Measurements from ENCODE around the gene ZFYVE28. TPM values are rescaled to one million over a fixed set of nuclear protein-coding genes. Genes with fewer than 3 reads are reported as not detected.

ZFYVE28 gene
- total and polyA plus RNA-seq, 2 donors from 2014 or later = 8.0 to 18.9 TPM

GRCh38 chr4:2269206-2269531 is 149.3 kb downstream of the ZFYVE28 start:
- peaks cover 0 to 16% (median 0%) of the 10 kb centered on the region in 3 donors for H3K4me1 ChIP-seq (ENCODE audit: control insufficient read depth in 2 of 3, insufficient read depth in 2 of 3, low read depth in 1 of 3, low read length in 3 of 3)
- no peaks in the 10 kb centered on the region for H3K27me3 ChIP-seq (ENCODE audit: control insufficient read depth, insufficient read depth, low read length)
- no peak overlapping the region for H3K9ac ChIP-seq (ENCODE audit: low read length in 3 of 3)
- no peak overlapping the region for H3K4me3 ChIP-seq (ENCODE audit: low read length in 3 of 3)
- FAIRE-seq (no peak), DNase-seq (peak in 1 of 5 donors; percentile 58)
- no peak overlapping the region for H3K27ac ChIP-seq (ENCODE audit: low read depth in 2 of 2, low read length in 2 of 2)
- intact Hi-C loops (cut with DNase I) = no loop called here
- H3K9me3 ChIP-seq (ENCODE audit: control insufficient read depth in 2 of 3, insufficient read depth in 1 of 3, low read length in 3 of 3) = no peaks in the 10 kb centered on the region
- H3K36me3 ChIP-seq (ENCODE audit: control insufficient read depth in 2 of 3, insufficient read depth in 3 of 3, low read length in 3 of 3) = peaks cover 0 to 2% (median 0%) of the 10 kb centered on the region in 3 donors
- TF ChIP-seq CTCF (IDR thresholded peaks at IDR 0.05; ENCODE audit: borderline replicate concordance, extremely low read depth, insufficient read depth) = no peak

- H3K36me3 ChIP-seq (ENCODE audit: control insufficient read depth in 2 of 3, insufficient read depth in 3 of 3, low read length in 3 of 3) = peaks cover 0 to 2% (median 0%) of the 10 kb centered on the region in 3 donors
- H3K27me3 ChIP-seq (ENCODE audit: control insufficient read depth, insufficient read depth, low read length) = no peaks in the 10 kb centered on the region
- H3K9me3 ChIP-seq (ENCODE audit: control insufficient read depth in 2 of 3, insufficient read depth in 1 of 3, low read length in 3 of 3) = no peaks in the 10 kb centered on the region
- no peak overlapping the region for H3K4me3 ChIP-seq (ENCODE audit: low read length in 3 of 3)
- no peak overlapping the region for H3K27ac ChIP-seq (ENCODE audit: low read depth in 2 of 2, low read length in 2 of 2)
- intact Hi-C loops (cut with DNase I) = no loop called here
- TF ChIP-seq CTCF (IDR thresholded peaks at IDR 0.05; ENCODE audit: borderline replicate concordance, extremely low read depth, insufficient read depth) = no peak
- H3K4me1 ChIP-seq (ENCODE audit: control insufficient read depth in 2 of 3, insufficient read depth in 2 of 3, low read depth in 1 of 3, low read length in 3 of 3) = peaks cover 0 to 19% (median 0%) of the 10 kb centered on the region in 3 donors
- DNase-seq (no peak), FAIRE-seq (no peak)
- H3K9ac ChIP-seq (ENCODE audit: low read length in 3 of 3) = no peak overlapping the region
These were observed 149.9 kb downstream of the ZFYVE28 start for GRCh38 chr4:2268357-2269205.

- no peak for TF ChIP-seq CTCF (IDR thresholded peaks at IDR 0.05; ENCODE audit: borderline replicate concordance, extremely low read depth, insufficient read depth)
- no peak for DNase-seq
- intact Hi-C loops (cut with DNase I) = no loop called here
These were observed 150.6 kb downstream of the ZFYVE28 start for GRCh38 chr4:2267841-2268240.

More at GRCh38 chr4:2267841-2268240, 150.6 kb downstream of the ZFYVE28 start:
- Histone ChIP-seq H3K27me3 (ENCODE audit: control insufficient read depth, insufficient read depth, low read length) (no peaks in the 10 kb centered on the region), H3K27ac (ENCODE audit: low read depth in 2 of 2, low read length in 2 of 2) (no peak overlapping the region), H3K36me3 (ENCODE audit: control insufficient read depth in 2 of 3, insufficient read depth in 3 of 3, low read length in 3 of 3) (peaks cover 0 to 2% (median 0%) of the 10 kb centered on the region in 3 donors), H3K4me3 (ENCODE audit: low read length in 3 of 3) (no peak overlapping the region), H3K4me1 (ENCODE audit: control insufficient read depth in 2 of 3, insufficient read depth in 2 of 3, low read depth in 1 of 3, low read length in 3 of 3) (peaks cover 0 to 22% (median 0%) of the 10 kb centered on the region in 3 donors), H3K9ac (ENCODE audit: low read length in 3 of 3) (no peak overlapping the region), H3K9me3 (ENCODE audit: control insufficient read depth in 2 of 3, insufficient read depth in 1 of 3, low read length in 3 of 3) (no peaks in the 10 kb centered on the region)
- no peak for FAIRE-seq
